Endothelial cell of umbilical vein (primary cell): ENCODE results near the gene CKMT1B. TPM values are rescaled to one million over a fixed set of nuclear protein-coding genes. Genes with fewer than 3 reads are reported as not detected.

ENCODE experiments used
- BruUV-seq: library from RNA; stranded (reverse); fragments of 400-500 nt; replicated peaks from 2 replicates; lab custom pipeline; 2021; lab: Mats Ljungman, UMichigan
- CTCF ChIA-PET: fragments of 300-600, 350-600 bp; sonication (Branson Sonifier 250); formaldehyde crosslinking; loops from one replicate; lab custom pipeline; 2021; ENCODE audit warnings: antibody characterized with exemption, inconsistent platforms; lab: Charles Lee
- POLR2A ChIA-PET: fragments of 300-600, 350-600 bp; sonication (Branson Sonifier 250); formaldehyde crosslinking; loops from one replicate; lab custom pipeline; 2021; ENCODE audit warnings: antibody characterized with exemption, inconsistent platforms; lab: Charles Lee
- DNase-seq: peaks from one replicate; pipeline ENCODE4 v3.0.0-alpha.2; 2011; ENCODE audit warnings: low read depth, low spot score
- FAIRE-seq: peaks from 2 replicates; lab custom pipeline; 2011; peaks lifted over from hg19 to GRCh38; lab: Jason Lieb, UNC
- H2AFZ ChIP-seq: 2 replicates; pipeline ENCODE4 v1.6.0; 2012; ENCODE audit warnings: low read depth, low read length, control low read depth, inconsistent platforms
- H3K27ac ChIP-seq: 2 replicates; pipeline ENCODE4 v1.5.1; 2011; ENCODE audit warnings: low read depth, mild to moderate bottlenecking, control low read depth, low read length, moderate library complexity; ENCODE audit not compliant: insufficient read depth
- H3K27me3 ChIP-seq, 2 experiments: 2 replicates each; pipeline versions ENCODE4 v1.6.0 to v1.6.1; 2011; ENCODE audit warnings: low read length in 2 of 2, mixed read lengths in 1 of 2; ENCODE audit not compliant: control insufficient read depth in 2 of 2, insufficient read depth in 2 of 2
- H3K36me3 ChIP-seq, 2 experiments: 2 replicates in 1 of 2; 3 replicates in 1 of 2; pipeline ENCODE4 v1.5.1; 2011; ENCODE audit warnings: low read length in 2 of 2, mild to moderate bottlenecking in 1 of 2, moderate library complexity in 1 of 2; ENCODE audit not compliant: control insufficient read depth in 2 of 2, insufficient read depth in 2 of 2; ENCODE audit errors: extremely low read depth in 1 of 2
- H3K4me1 ChIP-seq: 3 replicates; pipeline ENCODE4 v1.5.1; 2011; ENCODE audit warnings: mild to moderate bottlenecking, low read length; ENCODE audit not compliant: control insufficient read depth, insufficient read depth; ENCODE audit errors: extremely low read depth
- H3K4me2 ChIP-seq: 2 replicates; pipeline ENCODE4 v1.6.1; 2011; ENCODE audit warnings: low read length, control low read depth, mixed read lengths; ENCODE audit not compliant: insufficient read depth
- H3K4me3 ChIP-seq, 3 experiments: fragments of 200-600 bp in 1 of 3; sonication (generic), shearing (Covaris generic) in 1 of 3; replicated peaks in 1 of 3; 2 replicates each; pipeline ENCODE4 v1.5.1; 2011 to 2016; ENCODE audit warnings: control low read depth in 3 of 3, low read length in 3 of 3, mild to moderate bottlenecking in 2 of 3, inconsistent platforms in 1 of 3, low read depth in 1 of 3, moderate library complexity in 1 of 3; ENCODE audit not compliant: insufficient read depth in 1 of 3
- H3K79me2 ChIP-seq: 2 replicates; pipeline ENCODE4 v1.6.0; 2012; ENCODE audit warnings: low read length, inconsistent platforms; ENCODE audit not compliant: control insufficient read depth, insufficient read depth
- H3K9ac ChIP-seq: replicated peaks from 2 replicates; pipeline ENCODE3; 2011; ENCODE audit warnings: low read length, control low read depth; ENCODE audit not compliant: insufficient read depth; ENCODE audit errors: extremely low read depth
- H3K9me1 ChIP-seq: replicated peaks from 3 replicates; pipeline ENCODE4 v1.6.0; 2011; ENCODE audit warnings: mild to moderate bottlenecking, low read length; ENCODE audit not compliant: control insufficient read depth, insufficient read depth; ENCODE audit errors: extremely low read depth
- H3K9me3 ChIP-seq: replicated peaks from 2 replicates; pipeline ENCODE4 v1.5.1; 2012; ENCODE audit warnings: low read length, inconsistent platforms; ENCODE audit not compliant: control insufficient read depth, insufficient read depth
- H4K20me1 ChIP-seq: replicated peaks from 2 replicates; pipeline ENCODE3; 2011; ENCODE audit warnings: mild to moderate bottlenecking, low read length; ENCODE audit not compliant: control insufficient read depth, insufficient read depth; ENCODE audit errors: extremely low read depth
- CTCF ChIP-seq, 2 donors: IDR thresholded peaks; 1 replicate in 1 of 2; 2 replicates in 1 of 2; pipeline ENCODE4 v1.5.1; 2011; ENCODE audit warnings: low read length in 2 of 2, mild to moderate bottlenecking in 2 of 2, moderate library complexity in 2 of 2, control low read depth in 1 of 2, inconsistent platforms in 1 of 2, low read depth in 1 of 2; ENCODE audit not compliant: insufficient read depth in 1 of 2; ENCODE audit errors: extremely low read depth in 1 of 2
- EZH2 ChIP-seq: IDR thresholded peaks from 2 replicates; pipeline ENCODE4 v1.6.1; 2012; ENCODE audit warnings: borderline replicate concordance, low read depth, mild to moderate bottlenecking, moderate library complexity, low read length, inconsistent platforms; ENCODE audit not compliant: severe bottlenecking
- FOS ChIP-seq: IDR thresholded peaks from 2 replicates; pipeline ENCODE4 v1.6.1; 2011; ENCODE audit warnings: mild to moderate bottlenecking, low read length, moderate library complexity, borderline replicate concordance; ENCODE audit not compliant: insufficient read depth
- GATA2 ChIP-seq: IDR thresholded peaks from 2 replicates; pipeline ENCODE4 v1.7.0; 2011; ENCODE audit warnings: low read depth, mild to moderate bottlenecking, moderate library complexity, mixed read lengths, low read length; ENCODE audit not compliant: insufficient read length, insufficient read depth
- JUN ChIP-seq: IDR thresholded peaks from 2 replicates; pipeline ENCODE4 v1.6.1; 2011; ENCODE audit warnings: borderline replicate concordance, low read depth; ENCODE audit not compliant: insufficient read length, insufficient read depth
- MYC ChIP-seq: IDR thresholded peaks from one replicate; pipeline ENCODE4 v1.6.1; 2011; ENCODE audit warnings: mild to moderate bottlenecking, low read depth, low read length
- POLR2A ChIP-seq: IDR thresholded peaks from 2 replicates; pipeline ENCODE4 v1.6.1; 2012; ENCODE audit warnings: low read depth, mild to moderate bottlenecking, control low read depth, low read length
- POLR2AphosphoS5 ChIP-seq: IDR thresholded peaks from 2 replicates; pipeline ENCODE4 v1.6.1; 2012; ENCODE audit warnings: low read depth, mild to moderate bottlenecking, control low read depth, low read length, moderate library complexity; ENCODE audit not compliant: insufficient read depth
- dilution Hi-C: fragments of 300-500 bp; cut with MboI; formaldehyde crosslinking; loops from one replicate; pipeline ENCODE4 v1.15.0; 2019; ENCODE audit warnings: low sequenced_read_pairs; ENCODE audit not compliant: extremely low pct_ligation_motif_present
- intact Hi-C: fragments of 100-400 bp; cut with micrococcal nuclease; formaldehyde crosslinking; loops from one replicate; pipeline ENCODE4 v1.10.0; 2022
- polyA plus RNA-seq, 4 experiments: library from polyadenylated mRNA; depleted of rRNA in 3 of 4; stranded (reverse) in 3 of 4; unstranded in 1 of 4; fragments of >200 nt; gene quantifications; 2 replicates each; pipeline versions ENCODE4 v1.2.1 to v1.2.3, GENCODE V29; 2011 to 2012; ENCODE audit warnings: missing spikeins in 1 of 4
- total RNA-seq: library from RNA; stranded (reverse); gene quantifications from 2 replicates; pipeline ENCODE4 v1.2.3, GENCODE V29; 2021
- TF ChIP-seq, protein P1 (sequence below): IDR thresholded peaks from 2 replicates; pipeline ENCODE4 v1.6.1; 2011; ENCODE audit not compliant: insufficient read depth, insufficient read length

Gene CKMT1B
- total and polyA plus RNA-seq, 2 donors (not counting 3 experiments of a cell fraction or from before 2014, with no cell fraction given): not detected

GRCh38 chr15:43545426-43545825 lies 48.4 kb upstream of the CKMT1B start:
- Histone ChIP-seq H4K20me1 (no peaks in the 10 kb centered on the region), H3K9ac (no peak overlapping the region), H3K36me3 (no peaks in the 10 kb centered on the region), H3K4me3 (no peak overlapping the region), H3K79me2 (no peaks in the 10 kb centered on the region), H3K4me2 (no peak overlapping the region), H3K27me3 (no peaks in the 10 kb centered on the region), H3K4me1 (no peaks in the 10 kb centered on the region), H2AFZ (no peak overlapping the region), H3K27ac (no peak overlapping the region), H3K9me3 (no peaks in the 10 kb centered on the region), H3K9me1 (no peaks in the 10 kb centered on the region)
- DNase-seq (no peak), FAIRE-seq (no peak)
- CTCF ChIA-PET: no interaction called here
- TF ChIP-seq POLR2A (no peak), POLR2AphosphoS5 (no peak), FOS (no peak), MYC (no peak), GATA2 (no peak), CTCF (IDR thresholded peaks at IDR 0.05; ENCODE audit: extremely low read depth in 1 of 2, insufficient read depth in 1 of 2, low read depth in 1 of 2, low read length in 2 of 2) (no peak), JUN (no peak), EZH2 (no peak)
- TF ChIP-seq, protein P1, sequence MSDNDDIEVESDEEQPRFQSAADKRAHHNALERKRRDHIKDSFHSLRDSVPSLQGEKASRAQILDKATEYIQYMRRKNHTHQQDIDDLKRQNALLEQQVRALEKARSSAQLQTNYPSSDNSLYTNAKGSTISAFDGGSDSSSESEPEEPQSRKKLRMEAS: no peak
- intact Hi-C loops (no loop called here), dilution Hi-C loops (no loop called here)
- POLR2A ChIA-PET: no interaction called here
- BruUV-seq: no TSS peak
